MM.1S (cell line): ENCODE data around the gene RNF217.

Source experiments
- CTCF ChIP-seq: fragments of 300-600 bp; sonication (generic); IDR thresholded peaks from 2 replicates; pipeline ENCODE4 v1.5.1; 2016; ENCODE audit warnings: antibody characterized with exemption, low read length, mixed read lengths
- EZH2 ChIP-seq: fragments of 300-600 bp; sonication (generic); optimal IDR thresholded peaks from 2 replicates; pipeline ENCODE3; 2017; ENCODE audit warnings: low read depth, mild to moderate bottlenecking, antibody characterized with exemption, low read length, mixed read lengths
- EZH2phosphoT487 ChIP-seq: fragments of 300-600 bp; sonication (generic); IDR thresholded peaks from 2 replicates; pipeline ENCODE4 v1.6.1; 2018; ENCODE audit warnings: antibody characterized with exemption, low read length

DNA sequence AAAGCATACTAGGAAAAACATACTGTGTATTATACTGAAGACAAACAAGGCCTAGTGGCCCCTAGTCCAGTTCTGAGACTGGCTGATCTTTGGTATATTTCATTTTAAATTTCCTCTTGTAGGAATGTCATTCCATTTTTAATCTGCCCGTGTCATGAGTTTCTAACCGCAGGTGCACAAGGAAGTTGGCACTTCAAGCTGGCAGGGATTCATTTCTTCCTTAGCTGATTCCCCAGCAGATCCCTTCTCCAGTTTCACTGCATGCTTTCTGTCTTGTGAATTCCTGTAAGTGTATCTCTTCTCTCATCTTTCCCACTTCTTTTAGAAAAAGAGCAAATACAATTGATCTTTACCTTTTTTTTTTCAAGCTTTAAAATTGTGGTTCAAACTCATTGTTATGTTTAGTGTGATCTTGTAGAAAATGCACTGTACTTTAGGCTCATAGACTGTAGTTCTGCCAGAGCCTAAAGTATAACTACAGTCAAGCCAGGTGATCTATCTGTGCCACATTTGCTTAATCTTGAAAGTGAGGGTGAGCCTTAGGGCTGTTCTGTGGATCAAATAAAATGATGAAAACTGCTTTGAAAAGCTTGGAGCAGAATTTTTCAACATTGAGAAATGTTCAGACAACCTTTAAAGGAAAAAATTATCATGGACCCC lies 37.0 kb downstream of the RNF217 start:
- no peak for TF ChIP-seq CTCF
- TF ChIP-seq EZH2: no peak
- TF ChIP-seq EZH2phosphoT487: no peak
